ENCODE data around the gene MRPL55. TPM values are rescaled to one million over a fixed set of nuclear protein-coding genes. Genes with fewer than 3 reads are reported as not detected.

The MRPL55 gene
- total and polyA plus RNA-seq, 2 of the 13 experiments (the other 11 are each of a cell fraction or from before 2014, with no cell fraction given) = 58.6 to 92.9 TPM

DNA sequence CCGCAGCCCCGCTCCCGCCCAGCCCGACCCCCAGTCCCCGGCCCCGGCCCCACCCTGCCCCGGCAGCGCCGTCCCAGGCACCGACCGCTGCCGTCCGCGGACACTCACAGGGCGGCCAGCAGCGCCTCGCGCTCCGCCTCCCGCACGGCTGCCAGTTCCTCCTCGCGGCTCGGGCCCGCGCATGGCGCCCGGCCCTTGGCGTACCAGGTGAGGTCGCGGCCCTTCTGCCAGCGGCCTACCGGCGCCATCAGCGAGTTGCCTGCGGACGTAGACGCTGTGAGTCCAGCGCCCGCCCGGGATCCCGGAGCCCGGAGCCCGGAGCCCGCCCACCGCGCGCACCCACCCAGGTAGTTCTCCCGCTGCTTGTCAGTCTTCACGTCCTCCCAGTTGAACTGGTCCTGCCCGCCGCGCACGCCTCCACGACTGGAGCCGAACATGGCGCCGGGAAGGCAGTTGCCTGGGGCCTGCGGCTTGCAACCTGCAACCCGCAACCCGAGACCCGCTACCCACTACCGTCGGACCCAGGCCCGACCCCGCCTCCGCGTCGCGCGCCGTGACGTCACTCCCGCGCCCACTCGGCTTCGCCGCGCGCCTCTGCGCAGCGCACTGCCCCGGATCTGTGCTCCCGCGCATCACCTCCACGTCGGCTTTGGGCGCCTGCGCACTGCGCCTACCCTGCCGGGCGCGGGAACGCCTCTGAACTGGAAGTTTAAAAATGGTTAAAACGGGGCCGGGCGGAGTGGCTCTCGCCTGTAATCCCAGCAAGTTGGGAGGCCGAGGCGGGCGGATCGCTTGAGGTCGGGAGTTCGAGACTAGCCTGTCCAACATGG is 6.1 kb downstream of the MRPL55 start, which contains the start of gene C1orf35:
C1orf35 (minus strand) TSS at position 535 of the 830 bp plus-strand sequence; CDS start at position 437, 98 bp downstream.
- intact Hi-C loops (cut with micrococcal nuclease; ENCODE audit: unreplicated experiment) (no loop called here), in situ Hi-C loops (cut with HindIII; ENCODE audit: extremely low pct_ligation_motif_present, low pct_unique_long_range_greater_than_20kb) (no loop called here)
- Histone ChIP-seq H3K36me3 (replicated peaks in 1 of 2; ENCODE audit: control insufficient read depth in 1 of 2, insufficient read depth in 2 of 2, low read length in 2 of 2) (peaks cover 11 to 28% of the 10 kb centered on the region in 2 experiments; a peak in 4 of 5 replicates), H2AFZ (ENCODE audit: low read length) (no peak within 1 kb of the TSS), H3K9ac (ENCODE audit: insufficient read depth, low read depth, low read length) (peak within 1 kb of the TSS; percentile 79), H3K9me3 (ENCODE audit: low read length) (no peaks in the 10 kb centered on the region), H3K4me1 (ENCODE audit: insufficient read depth, low read length) (peaks cover 35% of the 10 kb centered on the region), H3K4me3 (replicated peaks in 1 of 3; ENCODE audit: insufficient read depth in 1 of 3, low read depth in 2 of 3, low read length in 3 of 3) (peak within 1 kb of the TSS; percentile 82 to 93 (median 92)), H4K20me1 (ENCODE audit: insufficient read depth, low read length) (peaks cover 27% of the 10 kb centered on the region), H3K79me2 (ENCODE audit: insufficient read depth, low read length) (peaks cover 25% of the 10 kb centered on the region), H3K27ac (ENCODE audit: extremely low read length, insufficient read depth, low read length) (peak within 1 kb of the TSS; percentile 80), H3K27me3 (ENCODE audit: control insufficient read depth in 1 of 2, insufficient read depth in 2 of 2, low read length in 2 of 2) (no peaks in the 10 kb centered on the region; a peak in 1 of 5 replicates), H3K4me2 (ENCODE audit: low read depth, low read length) (peak within 1 kb of the TSS; percentile 69)
- ChIA-PET CTCF (ENCODE audit: low intra/inter-chr PET ratio, low total read pairs) (no interaction called here), POLR2A (no interaction called here)
- no TSS peak for BruUV-seq (replicated peaks)
- 2% methylated on average over 22 of the region's 104 CpGs for WGBS (ENCODE audit: low lambda C conversion rate)
- peak; percentile 68 for ATAC-seq
- peak; percentile 83 for DNase-seq (ENCODE audit: low spot score)
- FAIRE-seq = peak; percentile 72
- TF ChIP-seq ZNF367 (CRISPR knock-in tag; IDR thresholded peaks at IDR 0.05; ENCODE audit: borderline replicate concordance) (no peak; the same call in 1 of the 2 replicates), KAT7 (CRISPR knock-in tag; IDR thresholded peaks at IDR 0.05; ENCODE audit: borderline replicate concordance) (peak; percentile 91), ZBTB37 (CRISPR knock-in tag; IDR thresholded peaks at IDR 0.05) (no peak), GTF2F1 (IDR thresholded peaks at IDR 0.05; ENCODE audit: low read length) (no peak), TERF1 (CRISPR knock-in tag; IDR thresholded peaks at IDR 0.05) (no peak), STAG1 (CRISPR knock-in tag; IDR thresholded peaks at IDR 0.05) (0 out of 2 replicates have a peak, but pooled peaks have one; percentile 3), ZNF776 (CRISPR knock-in tag; IDR thresholded peaks at IDR 0.05) (no peak; the same call in 1 of the 2 replicates), RORA (CRISPR knock-in tag; IDR thresholded peaks at IDR 0.05) (no peak), BCL6 (CRISPR knock-in tag; IDR thresholded peaks at IDR 0.05) (peak; percentile 27), DBP (CRISPR knock-in tag; IDR thresholded peaks at IDR 0.05; ENCODE audit: not compliant biosample characterization) (no peak), RFXAP (CRISPR knock-in tag; IDR thresholded peaks at IDR 0.05; ENCODE audit: borderline replicate concordance) (peak; percentile 88), ZNF784 (CRISPR knock-in tag; IDR thresholded peaks at IDR 0.05; ENCODE audit: borderline replicate concordance) (no peak; the same call in 1 of the 2 replicates)
- TF ChIP-seq, protein P1, sequence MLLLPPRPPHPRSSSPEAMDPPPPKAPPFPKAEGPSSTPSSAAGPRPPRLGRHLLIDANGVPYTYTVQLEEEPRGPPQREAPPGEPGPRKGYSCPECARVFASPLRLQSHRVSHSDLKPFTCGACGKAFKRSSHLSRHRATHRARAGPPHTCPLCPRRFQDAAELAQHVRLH (CRISPR knock-in tag; IDR thresholded peaks at IDR 0.05; ENCODE audit: borderline replicate concordance, low read depth) = peak; percentile 83; the same call in 1 of the 2 replicates
- TF ChIP-seq, protein P2, sequence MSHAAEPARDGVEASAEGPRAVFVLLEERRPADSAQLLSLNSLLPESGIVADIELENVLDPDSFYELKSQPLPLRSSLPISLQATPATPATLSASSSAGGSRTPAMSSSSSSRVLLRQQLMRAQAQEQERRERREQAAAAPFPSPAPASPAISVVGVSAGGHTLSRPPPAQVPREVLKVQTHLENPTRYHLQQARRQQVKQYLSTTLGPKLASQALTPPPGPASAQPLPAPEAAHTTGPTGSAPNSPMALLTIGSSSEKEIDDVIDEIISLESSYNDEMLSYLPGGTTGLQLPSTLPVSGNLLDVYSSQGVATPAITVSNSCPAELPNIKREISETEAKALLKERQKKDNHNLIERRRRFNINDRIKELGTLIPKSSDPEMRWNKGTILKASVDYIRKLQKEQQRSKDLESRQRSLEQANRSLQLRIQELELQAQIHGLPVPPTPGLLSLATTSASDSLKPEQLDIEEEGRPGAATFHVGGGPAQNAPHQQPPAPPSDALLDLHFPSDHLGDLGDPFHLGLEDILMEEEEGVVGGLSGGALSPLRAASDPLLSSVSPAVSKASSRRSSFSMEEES (CRISPR knock-in tag; IDR thresholded peaks at IDR 0.05) = peak; percentile 78
- TF ChIP-seq, protein P3, sequence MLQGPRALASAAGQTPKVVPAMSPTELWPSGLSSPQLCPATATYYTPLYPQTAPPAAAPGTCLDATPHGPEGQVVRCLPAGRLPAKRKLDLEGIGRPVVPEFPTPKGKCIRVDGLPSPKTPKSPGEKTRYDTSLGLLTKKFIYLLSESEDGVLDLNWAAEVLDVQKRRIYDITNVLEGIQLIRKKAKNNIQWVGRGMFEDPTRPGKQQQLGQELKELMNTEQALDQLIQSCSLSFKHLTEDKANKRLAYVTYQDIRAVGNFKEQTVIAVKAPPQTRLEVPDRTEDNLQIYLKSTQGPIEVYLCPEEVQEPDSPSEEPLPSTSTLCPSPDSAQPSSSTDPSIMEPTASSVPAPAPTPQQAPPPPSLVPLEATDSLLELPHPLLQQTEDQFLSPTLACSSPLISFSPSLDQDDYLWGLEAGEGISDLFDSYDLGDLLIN (CRISPR knock-in tag; IDR thresholded peaks at IDR 0.05; ENCODE audit: borderline replicate concordance) = peak; percentile 62; the same call in 1 of the 2 replicates

Data from HepG2 (cell line).